Psoas muscle (tissue), 8 donors: ENCODE measurements around the gene HS6ST3. TPM values are rescaled to one million over a fixed set of nuclear protein-coding genes. Genes with fewer than 3 reads are reported as not detected.

Source experiments
- ATAC-seq, 4 donors: fragments of 200-7000 bp; cut with Tn5 transposase; one replicate each; pipeline ENCODE4 v1.9.1; 2020; ENCODE audit warnings: moderate library complexity in 3 of 4, mild to moderate bottlenecking in 2 of 4
- DNase-seq, 2 donors: peaks; one replicate each; pipeline ENCODE4 v3.0.0-alpha.2; 2020
- H3K27ac ChIP-seq: fragments of 200-600 bp; one replicate; pipeline ENCODE4 v1.8.0; 2022
- H3K27me3 ChIP-seq, 3 donors: fragments of 200-600 bp in 1 of 3; one replicate each; pipeline versions ENCODE4 v1.6.1 to v1.8.0; 2013 to 2022; ENCODE audit warnings: low read length in 2 of 3, mild to moderate bottlenecking in 2 of 3, moderate library complexity in 1 of 3; ENCODE audit not compliant: insufficient read depth in 3 of 3
- H3K36me3 ChIP-seq, 2 donors: fragments of 200-600 bp in 1 of 2; one replicate each; pipeline versions ENCODE4 v1.6.1 to v1.8.0; 2013 to 2022; ENCODE audit warnings: low read depth in 1 of 2, mild to moderate bottlenecking in 1 of 2, moderate library complexity in 1 of 2; ENCODE audit not compliant: insufficient read depth in 1 of 2
- H3K4me1 ChIP-seq: fragments of 200-600 bp; one replicate; pipeline ENCODE4 v1.8.0; 2022
- H3K4me3 ChIP-seq: fragments of 200-600 bp; one replicate; pipeline ENCODE4 v1.8.0; 2022; ENCODE audit warnings: mild to moderate bottlenecking
- H3K9me3 ChIP-seq: fragments of 200-600 bp; one replicate; pipeline ENCODE4 v1.8.0; 2022
- WGBS, 3 donors: extraction: QIAGEN DNeasy Blood & Tissue Kit; methylation state at CpG; one replicate each; pipeline versions ENCODE4 v1.1.6 to v1.1.7; 2013; 5-methylcytosine and 5-hydroxymethylcytosine counted together
- intact Hi-C, 2 donors: fragments of 100-400 bp; cut with DNase I; formaldehyde crosslinking; loops; one replicate each; pipeline versions ENCODE4 v1.11.0 to v1.14.2; 2022
- polyA plus RNA-seq, 3 donors: library from polyadenylated mRNA; stranded (reverse); fragments of 200-250 nt; gene quantifications; one replicate each; pipeline ENCODE4 v1.2.3, GENCODE V29; 2013
- total RNA-seq, 4 donors: library from RNA; stranded (reverse); fragmentation: NEBNext Ultra II Directional in 2 of 4; extraction: Animal tissue kit (Norgen Biotek cat#: 25700) in 2 of 4; gene quantifications; one replicate each; pipeline versions ENCODE4 v1.2.1 to v1.2.4, GENCODE V29; 2021 to 2023
- TF ChIP-seq, protein P1 (sequence below): fragments of 200-600 bp; IDR thresholded peaks from one replicate; pipeline ENCODE4 v1.8.0; 2022; ENCODE audit warnings: antibody characterized with exemption
- donor health status: healthy with polysubstance abuse.
- donor health status: DM: no; HTN: no; CAD: no; lungs with moderate emphysema.
- donor health status: Bipolar disorder and iron deficiency.
- donor health status: healthy.
- donor health status: DM: yes; HTN: yes; CAD: no.
- donor health status: DM: no; HTN: no; CAD: no.
- donor health status: DM: no; HTN: no; CAD: no.
- donor health status: DM: yes; HTN: yes; CAD: no.

Gene HS6ST3
- total and polyA plus RNA-seq, 7 donors = 0.01 to 0.58 (median 0.10) TPM

DNA sequence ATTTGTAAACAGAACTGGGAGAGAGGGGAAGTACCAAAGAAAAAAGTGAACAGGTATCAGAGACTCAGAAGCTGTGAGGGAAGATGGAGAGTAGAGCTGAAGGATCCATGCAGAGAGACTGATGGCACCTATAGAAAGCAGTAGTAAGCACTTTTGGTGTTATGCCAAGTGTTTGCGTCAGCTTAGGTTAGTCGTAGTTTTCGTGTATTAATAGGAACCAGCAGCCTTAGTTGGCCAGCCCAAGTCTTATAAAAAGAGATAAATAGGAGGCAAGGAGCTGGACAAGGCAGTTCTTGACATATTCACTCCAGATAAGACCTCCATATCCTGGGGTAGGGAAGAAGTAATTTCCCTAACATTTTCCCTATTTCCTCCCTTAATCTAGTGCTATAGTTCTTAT is 690.2 kb downstream of the HS6ST3 start:
- Histone ChIP-seq H3K9me3 (no peaks in the 10 kb centered on the region), H3K27me3 (no peaks in the 10 kb centered on the region), H3K36me3 (no peaks in the 10 kb centered on the region), H3K27ac (no peak overlapping the region), H3K4me3 (no peak overlapping the region), H3K4me1 (no peaks in the 10 kb centered on the region)
- ATAC-seq (no peak), DNase-seq (no peak)
- intact Hi-C loops = no loop called here
- TF ChIP-seq, protein P1, sequence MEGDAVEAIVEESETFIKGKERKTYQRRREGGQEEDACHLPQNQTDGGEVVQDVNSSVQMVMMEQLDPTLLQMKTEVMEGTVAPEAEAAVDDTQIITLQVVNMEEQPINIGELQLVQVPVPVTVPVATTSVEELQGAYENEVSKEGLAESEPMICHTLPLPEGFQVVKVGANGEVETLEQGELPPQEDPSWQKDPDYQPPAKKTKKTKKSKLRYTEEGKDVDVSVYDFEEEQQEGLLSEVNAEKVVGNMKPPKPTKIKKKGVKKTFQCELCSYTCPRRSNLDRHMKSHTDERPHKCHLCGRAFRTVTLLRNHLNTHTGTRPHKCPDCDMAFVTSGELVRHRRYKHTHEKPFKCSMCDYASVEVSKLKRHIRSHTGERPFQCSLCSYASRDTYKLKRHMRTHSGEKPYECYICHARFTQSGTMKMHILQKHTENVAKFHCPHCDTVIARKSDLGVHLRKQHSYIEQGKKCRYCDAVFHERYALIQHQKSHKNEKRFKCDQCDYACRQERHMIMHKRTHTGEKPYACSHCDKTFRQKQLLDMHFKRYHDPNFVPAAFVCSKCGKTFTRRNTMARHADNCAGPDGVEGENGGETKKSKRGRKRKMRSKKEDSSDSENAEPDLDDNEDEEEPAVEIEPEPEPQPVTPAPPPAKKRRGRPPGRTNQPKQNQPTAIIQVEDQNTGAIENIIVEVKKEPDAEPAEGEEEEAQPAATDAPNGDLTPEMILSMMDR = no peak
- 60 to 83% (median 69%) methylated on average over 3 of the region's 3 CpGs for WGBS, 3 donors

DNA sequence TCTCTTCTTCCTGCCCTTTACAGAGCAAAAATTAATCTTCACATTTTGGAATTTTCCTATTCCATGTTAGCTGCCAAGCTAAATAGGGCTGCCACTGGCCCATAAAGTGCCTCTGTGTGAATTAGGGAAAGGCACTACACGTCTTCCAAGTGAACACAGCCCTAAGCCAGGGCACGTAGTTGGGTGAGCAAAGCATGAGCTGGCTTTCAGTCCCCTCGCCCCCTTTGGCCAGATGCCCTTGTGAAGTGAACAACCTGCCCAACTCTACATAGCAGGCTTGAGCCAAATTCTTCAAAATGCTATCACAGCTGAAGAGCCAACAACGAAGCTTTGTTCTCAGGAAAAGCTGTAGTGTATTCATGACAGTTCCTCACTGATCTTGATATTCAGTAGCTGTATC is 691.2 kb downstream of the HS6ST3 start:
- ATAC-seq (no peak), DNase-seq (peak in 1 of 2 donors; percentile 10)
- intact Hi-C loops = no loop called here
- H3K4me1 ChIP-seq = no peaks in the 10 kb centered on the region
- H3K9me3 ChIP-seq = no peaks in the 10 kb centered on the region
- no peak overlapping the region for H3K4me3 ChIP-seq
- no peaks in the 10 kb centered on the region for H3K36me3 ChIP-seq
- TF ChIP-seq, protein P1 = no peak
- 29 to 45% (median 31%) methylated on average over 4 of the region's 4 CpGs for WGBS, 3 donors
- H3K27me3 ChIP-seq = no peaks in the 10 kb centered on the region
- H3K27ac ChIP-seq = no peak overlapping the region

DNA sequence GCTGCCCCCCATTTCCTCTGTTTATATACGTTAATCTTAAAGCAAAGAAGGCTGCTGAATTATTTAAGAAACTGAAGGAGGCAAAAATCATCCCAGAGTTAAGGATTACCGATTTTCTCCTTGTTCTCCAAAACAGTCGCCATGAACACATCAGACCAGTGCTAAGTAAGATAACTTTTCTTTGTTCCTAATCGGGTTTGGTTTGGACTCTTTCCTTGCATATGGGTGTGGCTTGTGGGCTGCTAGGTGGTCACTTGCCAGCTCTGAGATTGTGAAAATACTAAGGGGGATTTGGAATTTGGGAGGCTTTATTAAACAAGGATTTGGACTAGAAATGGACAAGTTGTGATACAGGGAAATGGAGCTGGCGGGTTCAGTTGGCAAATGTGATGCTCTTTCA is 692.3 kb downstream of the HS6ST3 start:
- Histone ChIP-seq H3K36me3 (no peaks in the 10 kb centered on the region), H3K4me1 (no peaks in the 10 kb centered on the region), H3K4me3 (no peak overlapping the region), H3K27ac (no peak overlapping the region), H3K27me3 (no peaks in the 10 kb centered on the region), H3K9me3 (no peaks in the 10 kb centered on the region)
- TF ChIP-seq, protein P1 = no peak
- 57 to 75% (median 66%) methylated on average over 5 of the region's 5 CpGs for WGBS, 3 donors
- ATAC-seq (no peak), DNase-seq (no peak)
- intact Hi-C loops = no loop called here

DNA sequence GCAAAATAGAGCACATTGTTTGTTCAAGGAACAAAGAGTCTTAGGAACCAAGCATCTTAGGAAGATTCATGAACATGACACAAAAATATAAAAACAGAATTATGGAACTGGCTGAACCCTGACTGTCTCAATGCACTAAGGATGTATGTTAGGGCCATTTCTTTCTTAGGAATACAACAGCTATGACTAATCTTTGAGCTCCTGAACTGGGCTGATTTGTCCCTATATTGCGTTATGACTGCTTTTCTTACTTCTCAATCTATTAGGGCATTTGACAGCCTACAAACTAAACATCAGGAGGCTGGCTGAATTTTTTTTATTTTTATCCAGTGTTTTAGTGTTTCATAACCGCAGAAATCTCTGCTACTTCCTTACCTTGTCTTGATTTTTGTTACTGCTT is 693.1 kb downstream of the HS6ST3 start:
- no peak for ATAC-seq
- 84 to 93% (median 93%) methylated on average over 2 of the region's 2 CpGs for WGBS, 3 donors
- no peak overlapping the region for H3K27ac ChIP-seq
- intact Hi-C loops = no loop called here
- no peak for DNase-seq
- H3K4me1 ChIP-seq = no peaks in the 10 kb centered on the region
- H3K27me3 ChIP-seq = no peaks in the 10 kb centered on the region
- TF ChIP-seq, protein P1 = no peak
- no peaks in the 10 kb centered on the region for H3K9me3 ChIP-seq
- no peak overlapping the region for H3K4me3 ChIP-seq
- H3K36me3 ChIP-seq = no peaks in the 10 kb centered on the region

DNA sequence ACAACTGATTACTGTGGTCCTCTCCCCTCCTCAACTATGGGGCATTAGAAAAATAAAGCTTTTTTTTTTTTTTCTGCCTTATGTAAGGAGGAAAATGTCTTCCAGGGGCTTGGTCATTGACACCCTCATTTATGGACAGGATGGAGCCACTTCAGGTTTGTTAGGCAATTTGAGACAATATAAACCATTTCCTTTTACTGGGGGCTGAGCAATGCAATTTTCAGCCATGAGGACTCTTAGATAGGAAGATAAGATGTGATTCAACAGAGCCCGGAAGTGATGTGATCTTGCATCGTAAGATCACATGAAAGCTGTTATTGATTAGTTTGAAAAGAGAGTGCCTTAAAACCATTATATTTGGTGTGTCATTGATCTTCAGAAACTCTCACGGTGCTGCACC is 693.6 kb downstream of the HS6ST3 start:
- Histone ChIP-seq H3K27ac (no peak overlapping the region), H3K4me1 (no peaks in the 10 kb centered on the region)
- intact Hi-C loops = no loop called here

More for the DNA sequence above, 693.6 kb downstream of the HS6ST3 start:
- Histone ChIP-seq H3K27me3 (no peaks in the 10 kb centered on the region), H3K9me3 (no peaks in the 10 kb centered on the region), H3K4me3 (no peak overlapping the region), H3K36me3 (no peaks in the 10 kb centered on the region)
- WGBS, 3 donors = 66 to 78% (median 72%) methylated on average over 3 of the region's 3 CpGs
- DNase-seq (no peak), ATAC-seq (no peak)
- TF ChIP-seq, protein P1 = no peak
